ENCODE measurements around the gene ERF.

DNA sequence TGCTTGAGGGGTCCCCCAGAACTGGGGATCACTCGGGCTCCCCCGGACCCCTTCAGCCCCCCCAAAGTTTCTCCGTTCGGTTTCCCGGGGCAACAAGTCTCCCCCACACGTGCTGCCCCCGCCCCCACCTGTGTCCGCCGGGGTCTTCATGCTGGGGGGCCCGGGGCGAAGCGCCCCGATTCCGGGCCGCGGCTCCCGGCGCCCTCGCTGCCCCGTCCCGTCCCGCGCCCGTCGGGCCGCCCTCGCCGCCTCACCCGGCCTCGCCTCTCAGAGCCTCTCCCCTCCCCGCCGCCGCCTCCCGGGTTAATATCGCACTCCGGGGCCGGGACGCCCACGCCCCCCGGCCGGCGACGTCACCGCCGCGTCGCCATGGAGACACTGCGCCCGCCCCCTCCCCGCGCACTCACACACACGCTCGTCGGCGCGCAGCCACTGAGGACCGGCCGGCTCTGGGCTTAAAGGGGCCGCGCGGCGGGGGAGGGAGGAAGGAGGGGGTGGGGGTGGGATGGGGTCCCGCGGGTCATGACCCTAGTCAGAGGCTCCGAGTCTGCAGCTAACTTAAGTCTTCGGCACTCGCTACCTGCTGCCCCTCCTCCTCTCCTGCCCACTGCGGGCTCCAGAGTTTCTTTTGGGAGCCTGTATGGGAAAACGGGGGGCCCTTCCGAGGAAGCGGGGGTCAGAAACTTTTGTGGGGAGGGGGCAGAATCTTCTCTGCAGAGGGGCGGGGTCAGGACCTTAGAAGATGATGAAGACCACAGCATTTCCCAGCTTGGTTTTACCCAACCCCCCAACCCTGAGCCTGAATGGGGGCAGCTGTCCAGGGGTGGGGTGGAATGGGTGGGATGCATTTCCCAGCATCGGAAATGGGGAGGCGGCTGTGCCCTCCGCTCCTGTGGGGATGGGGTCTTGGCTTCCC lies at the start of gene ERF:
- no peak for TF ChIP-seq CTCF (IDR thresholded peaks at IDR 0.05; ENCODE audit: low read depth, low read length, missing input control)
- TF ChIP-seq, protein P1, sequence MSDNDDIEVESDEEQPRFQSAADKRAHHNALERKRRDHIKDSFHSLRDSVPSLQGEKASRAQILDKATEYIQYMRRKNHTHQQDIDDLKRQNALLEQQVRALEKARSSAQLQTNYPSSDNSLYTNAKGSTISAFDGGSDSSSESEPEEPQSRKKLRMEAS (IDR thresholded peaks at IDR 0.05) = no peak

Data from liver (tissue), 2 donors.